Psoas muscle (tissue), 8 donors: Measurements from ENCODE around the gene OR2Z1. TPM values are rescaled to one million over a fixed set of nuclear protein-coding genes. Genes with fewer than 3 reads are reported as not detected.
"Not testable (repeated sequence)": the region's sequence is repeated elsewhere in the genome, so short reads cannot be mapped to it uniquely, and the experiment has no call there.

Experiments used
- ATAC-seq, 4 donors: fragments of 200-7000 bp; cut with Tn5 transposase; one replicate each; pipeline ENCODE4 v1.9.1; 2020; ENCODE audit warnings: moderate library complexity in 3 of 4, mild to moderate bottlenecking in 2 of 4
- DNase-seq, 2 donors: peaks; one replicate each; pipeline ENCODE4 v3.0.0-alpha.2; 2020
- H3K27ac ChIP-seq: fragments of 200-600 bp; one replicate; pipeline ENCODE4 v1.8.0; 2022
- H3K27me3 ChIP-seq, 3 donors: fragments of 200-600 bp in 1 of 3; one replicate each; pipeline versions ENCODE4 v1.6.1 to v1.8.0; 2013 to 2022; ENCODE audit warnings: low read length in 2 of 3, mild to moderate bottlenecking in 2 of 3, moderate library complexity in 1 of 3; ENCODE audit not compliant: insufficient read depth in 3 of 3
- H3K36me3 ChIP-seq, 2 donors: fragments of 200-600 bp in 1 of 2; one replicate each; pipeline versions ENCODE4 v1.6.1 to v1.8.0; 2013 to 2022; ENCODE audit warnings: low read depth in 1 of 2, mild to moderate bottlenecking in 1 of 2, moderate library complexity in 1 of 2; ENCODE audit not compliant: insufficient read depth in 1 of 2
- H3K4me1 ChIP-seq: fragments of 200-600 bp; one replicate; pipeline ENCODE4 v1.8.0; 2022
- H3K4me3 ChIP-seq: fragments of 200-600 bp; one replicate; pipeline ENCODE4 v1.8.0; 2022; ENCODE audit warnings: mild to moderate bottlenecking
- H3K9me3 ChIP-seq: fragments of 200-600 bp; one replicate; pipeline ENCODE4 v1.8.0; 2022
- CTCF ChIP-seq: fragments of 200-600 bp; IDR thresholded peaks from one replicate; pipeline ENCODE4 v1.8.0; 2022; ENCODE audit warnings: antibody characterized with exemption
- WGBS, 3 donors: extraction: QIAGEN DNeasy Blood & Tissue Kit; methylation state at CpG; one replicate each; pipeline versions ENCODE4 v1.1.6 to v1.1.7; 2013; 5-methylcytosine and 5-hydroxymethylcytosine counted together
- intact Hi-C, 2 donors: fragments of 100-400 bp; cut with DNase I; formaldehyde crosslinking; loops; one replicate each; pipeline versions ENCODE4 v1.11.0 to v1.14.2; 2022
- polyA plus RNA-seq, 3 donors: library from polyadenylated mRNA; stranded (reverse); fragments of 200-250 nt; gene quantifications; one replicate each; pipeline ENCODE4 v1.2.3, GENCODE V29; 2013
- total RNA-seq, 4 donors: library from RNA; stranded (reverse); fragmentation: NEBNext Ultra II Directional in 2 of 4; extraction: Animal tissue kit (Norgen Biotek cat#: 25700) in 2 of 4; gene quantifications; one replicate each; pipeline versions ENCODE4 v1.2.1 to v1.2.4, GENCODE V29; 2021 to 2023
- donor health status: healthy with polysubstance abuse.
- donor health status: DM: no; HTN: no; CAD: no; lungs with moderate emphysema.
- donor health status: Bipolar disorder and iron deficiency.
- donor health status: healthy.
- donor health status: DM: yes; HTN: yes; CAD: no.
- donor health status: DM: no; HTN: no; CAD: no.
- donor health status: DM: no; HTN: no; CAD: no.
- donor health status: DM: yes; HTN: yes; CAD: no.

Gene OR2Z1
- total and polyA plus RNA-seq, 7 donors = not detected

GRCh38 chr19:8738377-8738776 is 16.9 kb downstream of the OR2Z1 start:
- DNase-seq (no peak), ATAC-seq (no peak)
- intact Hi-C loops = no loop called here
- Histone ChIP-seq H3K4me1 (no peaks in the 10 kb centered on the region), H3K4me3 (no peak overlapping the region), H3K36me3 (no peaks in the 10 kb centered on the region), H3K27me3 (no peaks in the 10 kb centered on the region), H3K9me3 (no peaks in the 10 kb centered on the region), H3K27ac (no peak overlapping the region)
- no peak for TF ChIP-seq CTCF
- 79 to 84% (median 82%) methylated on average over 8 of the region's 8 CpGs for WGBS, 3 donors

GRCh38 chr19:8739291-8740065 is 18.0 kb downstream of the OR2Z1 start:
- H3K36me3 ChIP-seq, H3K27me3 ChIP-seq, H3K4me3 ChIP-seq, H3K27ac ChIP-seq, H3K4me1 ChIP-seq, intact Hi-C loops, ATAC-seq, H3K9me3 ChIP-seq, DNase-seq: not testable (repeated sequence)
- WGBS, 3 donors = 91 to 93% (median 92%) methylated on average over 13 to 38 of the region's 55 CpGs

GRCh38 chr19:8767257-8767656 is 45.8 kb downstream of the OR2Z1 start:
- H3K36me3 ChIP-seq, intact Hi-C loops, H3K4me1 ChIP-seq, ATAC-seq, H3K9me3 ChIP-seq, H3K4me3 ChIP-seq, H3K27me3 ChIP-seq, H3K27ac ChIP-seq: not testable (repeated sequence)
- 71 to 85% methylated on average over 5 of the region's 11 CpGs; no CpG with 5 or more reads in 1 of the 3 donors for WGBS, 3 donors
- DNase-seq = peak in 1 of 2 donors; percentile 9

GRCh38 chr19:8769265-8769664 is 47.8 kb downstream of the OR2Z1 start:
- intact Hi-C loops, H3K9me3 ChIP-seq, H3K27me3 ChIP-seq, ATAC-seq, H3K36me3 ChIP-seq, H3K4me1 ChIP-seq, H3K4me3 ChIP-seq, DNase-seq, H3K27ac ChIP-seq: not testable (repeated sequence)
- 91 to 94% (median 92%) methylated on average over 3 of the region's 8 CpGs for WGBS, 3 donors

GRCh38 chr19:8773587-8773986 is 52.2 kb downstream of the OR2Z1 start:
- WGBS, 3 donors = 69 to 90% methylated on average over 6 of the region's 12 CpGs; no CpG with 5 or more reads in 1 of the 3 donors
- not testable (repeated sequence) for ATAC-seq, DNase-seq

More at GRCh38 chr19:8773587-8773986, 52.2 kb downstream of the OR2Z1 start:
- intact Hi-C loops, H3K27me3 ChIP-seq, H3K27ac ChIP-seq, H3K4me1 ChIP-seq, H3K9me3 ChIP-seq, H3K36me3 ChIP-seq, H3K4me3 ChIP-seq: not testable (repeated sequence)

Other genes starting within 250 kb of the OR2Z1 start
- gene PRAM1, start 219.0 kb upstream of the OR2Z1 start, total RNA-seq = under 1 TPM; 0.22 to 0.65 (median 0.49) TPM
- gene PRAM1, start 219.0 kb upstream of the OR2Z1 start, polyA plus RNA-seq = under 1 TPM in 2 of 3 donors, not detected in 1; 0.27 to 0.29 TPM
- 10 to 100 TPM; 15.6 to 19.3 (median 17.8) TPM for gene ZNF414, start 207.5 kb upstream of the OR2Z1 start, total RNA-seq
- gene ZNF414, start 207.5 kb upstream of the OR2Z1 start, polyA plus RNA-seq = 10 to 100 TPM; 10.4 to 21.6 (median 17.8) TPM
- 1 to 10 TPM; 3.5 to 6.3 (median 5.2) TPM for gene MYO1F, start 144.2 kb upstream of the OR2Z1 start, total RNA-seq
- gene MYO1F, start 144.2 kb upstream of the OR2Z1 start, polyA plus RNA-seq = 1 to 10 TPM in 2 of 3 donors, under 1 TPM in 1; 1.00 to 1.0 (median 1.0) TPM
- 1 to 10 TPM; 1.9 to 8.2 (median 3.8) TPM for gene ADAMTS10, start 110.9 kb upstream of the OR2Z1 start, total RNA-seq
- 1 to 10 TPM; 3.4 to 3.8 (median 3.4) TPM for gene ADAMTS10, start 110.9 kb upstream of the OR2Z1 start, polyA plus RNA-seq
- gene NFILZ, start 91.0 kb upstream of the OR2Z1 start, total RNA-seq = not detected
- not detected for gene NFILZ, start 91.0 kb upstream of the OR2Z1 start, polyA plus RNA-seq
- gene ACTL9, start 22.8 kb upstream of the OR2Z1 start, total RNA-seq = not detected
- gene ACTL9, start 22.8 kb upstream of the OR2Z1 start, polyA plus RNA-seq = not detected
- 10 to 100 TPM; 12.9 to 15.7 (median 14.3) TPM for gene ZNF558, start 110.7 kb downstream of the OR2Z1 start, total RNA-seq
- 10 to 100 TPM in 1 of 3 donors, 1 to 10 TPM in 2; 5.7 to 13.7 (median 9.4) TPM for gene ZNF558, start 110.7 kb downstream of the OR2Z1 start, polyA plus RNA-seq
- not detected for gene MBD3L1, start 110.7 kb downstream of the OR2Z1 start, total RNA-seq
- not detected for gene MBD3L1, start 110.7 kb downstream of the OR2Z1 start, polyA plus RNA-seq